ENCODE measurements around the gene OR2Y1.
"Not testable (repeated sequence)": the region's sequence is repeated elsewhere in the genome, so short reads cannot be mapped to it uniquely, and the experiment has no call there.

OR2Y1 gene

GRCh38 chr5:180739958-180740357 is at the start of gene OR2Y1:
Gene OR2Y1 (minus strand): TSS chr5:180740058. CDS start chr5:180740058, 0 bp downstream.
- no peak for DNase-seq

- DNase-seq = not testable (repeated sequence)
Measured at GRCh38 chr5:180788651-180789410, 49.0 kb upstream of the OR2Y1 start.

DNA sequence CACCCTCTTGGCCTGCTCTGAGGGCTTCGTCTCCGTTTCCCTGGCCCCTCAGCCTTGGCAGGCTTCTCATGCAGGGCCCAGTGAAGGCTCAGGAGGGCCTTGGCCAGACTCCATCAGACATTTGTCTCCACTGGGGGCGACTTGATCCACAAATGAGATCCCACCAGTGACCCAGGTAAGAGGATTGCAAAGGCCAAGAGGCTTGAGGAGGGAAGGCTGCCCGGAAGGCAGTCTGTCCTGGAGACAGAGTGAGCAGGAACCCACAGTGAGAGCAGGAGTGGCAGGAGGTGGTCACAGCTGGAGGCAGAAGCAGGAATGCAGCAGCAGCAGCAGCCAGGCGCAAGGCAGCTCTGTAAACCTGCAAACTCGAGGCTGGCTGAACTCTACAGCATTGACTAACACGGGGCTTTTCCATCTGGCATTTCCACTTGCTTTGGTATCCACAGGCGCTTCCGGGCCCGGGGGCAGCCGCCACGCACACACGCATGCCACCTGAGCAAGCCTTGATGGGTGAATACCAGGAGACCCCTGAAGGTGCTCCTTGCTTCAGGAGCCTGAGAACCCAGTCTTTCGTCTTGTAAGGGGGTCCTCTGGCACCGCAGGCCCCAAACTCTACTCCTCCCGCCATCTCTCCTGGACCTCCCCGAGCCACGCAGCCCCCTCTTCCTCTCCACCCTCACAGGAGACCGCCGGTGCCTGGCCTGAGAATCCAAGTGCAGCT is 48.0 kb upstream of the OR2Y1 start:
- no peak for DNase-seq

DNA sequence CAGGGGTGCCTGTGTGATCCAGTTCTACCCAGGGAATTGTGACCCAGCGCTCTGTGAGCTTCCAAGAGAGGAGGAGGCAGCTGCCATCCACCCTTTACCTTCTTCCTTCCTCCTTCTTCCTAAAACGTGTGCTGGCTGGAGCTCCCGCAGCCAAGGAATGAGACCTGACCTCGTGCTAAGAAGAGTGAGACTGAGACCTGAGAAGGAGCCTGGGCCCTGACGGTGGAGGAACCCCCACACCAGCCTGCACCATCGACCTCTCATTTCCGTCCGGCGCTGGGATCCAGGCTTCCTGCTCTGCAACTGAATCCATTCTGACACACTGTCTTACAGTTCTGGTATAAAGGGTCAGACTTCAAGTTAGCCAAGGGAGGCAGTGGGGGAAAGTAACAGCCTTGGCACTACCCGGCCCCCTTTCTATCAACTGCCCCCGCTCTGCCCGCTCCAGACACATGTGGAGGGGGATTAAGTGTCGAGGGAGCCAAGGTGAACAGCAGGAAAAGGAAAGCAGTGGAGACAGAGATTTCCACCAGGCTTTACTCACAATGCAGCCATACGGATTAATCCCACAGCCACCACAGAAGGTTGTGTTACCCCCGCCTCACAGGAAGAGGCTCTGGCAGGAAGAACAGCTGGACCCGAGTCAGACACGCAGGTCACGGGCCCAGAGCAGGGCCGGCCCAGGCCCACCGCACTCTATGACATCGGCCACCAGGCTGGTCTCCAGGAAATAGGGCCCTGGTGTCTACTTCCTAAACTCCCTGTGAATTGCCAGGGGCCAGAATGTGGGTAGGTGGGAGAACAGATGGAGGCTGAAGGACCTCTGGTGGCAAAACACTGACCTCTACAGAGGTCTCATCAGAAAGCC is 46.9 kb upstream of the OR2Y1 start:
- no peak for DNase-seq

DNA sequence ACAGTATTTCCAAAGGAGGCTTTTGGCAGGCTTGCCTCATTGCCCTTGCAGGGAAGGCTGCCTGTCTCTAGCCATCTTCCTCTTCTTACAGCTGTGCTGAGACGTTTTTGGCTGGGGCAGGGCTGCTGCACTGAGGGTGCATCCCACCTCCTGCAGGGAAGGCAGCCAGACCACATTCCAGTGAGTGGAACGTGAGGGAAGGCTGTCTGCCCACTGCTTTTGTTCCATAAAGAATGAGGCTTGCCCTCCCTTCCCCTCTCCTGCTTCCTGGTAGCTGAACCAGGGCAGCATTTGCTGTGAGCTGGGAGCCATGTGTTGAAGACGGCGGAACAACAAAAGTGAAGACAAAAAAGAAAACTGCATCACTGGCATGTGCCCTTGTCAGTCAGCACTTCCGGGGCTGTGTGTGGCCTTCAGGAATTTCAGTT is 46.0 kb upstream of the OR2Y1 start:
- DNase-seq = no peak

DNA sequence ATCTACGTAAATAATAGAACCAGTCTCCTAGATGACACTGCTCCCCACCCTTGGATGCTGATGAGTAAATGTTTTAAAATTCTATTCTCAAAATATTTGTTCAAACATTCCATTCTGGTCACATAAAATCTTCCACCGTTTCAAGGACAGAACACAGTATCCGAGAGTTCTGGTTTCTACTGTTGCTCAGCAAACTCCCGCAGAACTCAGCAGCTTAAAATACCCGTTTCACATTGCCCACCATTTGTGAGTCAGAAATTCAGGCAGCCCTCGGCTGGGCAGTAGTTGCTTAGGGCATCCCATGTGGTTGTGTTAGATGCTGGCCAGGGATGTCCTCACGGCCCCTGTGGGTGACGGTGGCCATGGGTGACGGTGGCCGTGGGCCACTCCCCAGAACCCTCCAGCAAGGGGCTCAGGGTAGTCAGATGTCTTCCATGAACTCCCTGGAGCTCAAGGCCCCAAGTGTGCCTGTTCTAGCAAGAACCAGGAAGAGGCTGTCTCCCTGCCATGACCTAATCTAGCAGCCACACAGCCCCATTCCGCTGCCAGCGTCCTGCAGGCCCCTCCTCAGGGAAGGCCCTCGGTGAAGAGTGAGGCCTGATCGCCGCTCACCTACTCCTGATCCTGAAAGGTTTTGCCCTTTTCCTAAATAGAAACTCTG is 45.4 kb upstream of the OR2Y1 start:
- no peak for DNase-seq

DNA sequence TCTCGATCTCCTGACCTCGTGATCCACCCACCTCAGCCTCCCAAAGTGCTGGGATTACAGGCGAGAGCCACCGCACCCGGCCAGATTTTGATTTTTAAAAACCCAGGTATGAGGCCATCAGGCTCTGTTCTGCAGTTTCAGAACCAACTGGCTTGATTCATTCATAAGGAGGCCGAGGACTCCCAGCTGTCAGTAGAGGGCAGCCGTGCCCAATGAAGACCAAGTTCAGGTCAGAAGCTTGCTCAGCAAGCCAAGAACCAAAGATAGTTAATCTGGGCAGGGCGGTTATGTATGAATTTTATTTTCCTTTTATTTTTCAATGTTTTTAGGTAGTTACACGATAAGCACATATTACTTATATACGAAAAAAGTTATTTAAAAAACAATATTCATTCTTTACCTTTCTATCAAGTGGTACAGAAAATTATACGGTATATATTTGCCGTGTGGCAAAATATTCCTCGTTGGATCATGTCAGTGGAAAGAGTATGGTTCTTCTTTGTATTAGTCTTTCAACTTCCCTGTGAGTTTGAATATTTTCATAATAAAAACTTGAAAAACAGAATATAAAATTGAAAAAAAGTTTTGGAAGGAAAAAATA is 44.7 kb upstream of the OR2Y1 start:
- DNase-seq = no peak

DNA sequence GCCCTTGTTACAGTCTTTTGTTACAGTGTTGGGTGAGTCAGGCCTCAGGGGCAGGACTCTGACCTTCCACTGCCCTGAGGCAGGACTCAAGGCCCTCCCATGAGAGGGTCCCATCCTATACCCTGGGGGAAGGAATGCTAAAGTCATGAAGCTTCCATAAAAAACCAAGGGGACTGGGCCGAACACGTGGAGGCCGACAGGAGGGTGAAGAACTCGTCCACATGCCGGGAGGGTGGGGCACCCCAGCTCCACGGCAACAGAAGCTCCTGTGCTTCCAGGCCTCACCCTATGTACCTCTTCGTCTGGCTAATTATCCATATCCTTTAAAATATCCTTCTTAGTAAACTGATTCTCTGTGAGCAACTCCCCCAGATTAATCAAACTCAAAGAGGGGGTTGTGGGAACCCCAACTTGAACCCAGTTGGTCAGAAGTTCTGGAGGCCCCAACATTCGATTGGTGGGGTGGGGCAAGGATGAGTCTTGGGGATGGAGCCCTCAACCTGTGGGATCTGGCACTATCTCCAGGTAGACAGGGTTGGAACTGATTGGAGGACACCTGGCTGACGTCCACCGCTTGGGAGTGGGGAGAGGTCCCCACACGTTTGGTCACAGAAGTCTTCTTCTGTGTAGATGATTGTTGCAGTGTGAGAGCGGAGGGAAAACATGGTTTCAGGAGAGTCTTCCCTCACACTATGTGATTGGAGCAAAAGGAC is 43.6 kb upstream of the OR2Y1 start:
- no peak for DNase-seq

- no peak for DNase-seq
Measured at GRCh38 chr5:180782748-180783147, 42.9 kb upstream of the OR2Y1 start.

DNA sequence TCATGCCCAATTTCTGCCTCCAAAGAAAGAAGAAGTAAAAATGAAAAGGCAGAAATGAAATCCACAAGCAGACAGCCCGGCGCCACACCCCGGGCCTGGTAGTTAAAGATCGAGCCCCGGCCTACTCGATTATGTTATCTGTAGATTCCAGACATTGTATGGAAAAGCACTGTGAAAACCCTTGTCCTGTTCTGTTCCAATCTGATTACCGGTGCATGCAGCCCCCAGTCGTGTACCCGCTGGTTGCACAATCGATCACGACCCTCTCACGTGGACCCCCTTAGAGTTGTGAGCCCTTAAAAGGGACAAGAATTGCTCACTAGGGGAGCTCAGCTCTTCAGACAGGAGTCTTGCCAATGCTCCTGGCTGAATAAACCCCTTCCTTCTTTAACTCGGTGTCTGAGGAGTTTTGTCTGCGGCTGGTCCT is 42.1 kb upstream of the OR2Y1 start:
- not testable (repeated sequence) for DNase-seq

DNA sequence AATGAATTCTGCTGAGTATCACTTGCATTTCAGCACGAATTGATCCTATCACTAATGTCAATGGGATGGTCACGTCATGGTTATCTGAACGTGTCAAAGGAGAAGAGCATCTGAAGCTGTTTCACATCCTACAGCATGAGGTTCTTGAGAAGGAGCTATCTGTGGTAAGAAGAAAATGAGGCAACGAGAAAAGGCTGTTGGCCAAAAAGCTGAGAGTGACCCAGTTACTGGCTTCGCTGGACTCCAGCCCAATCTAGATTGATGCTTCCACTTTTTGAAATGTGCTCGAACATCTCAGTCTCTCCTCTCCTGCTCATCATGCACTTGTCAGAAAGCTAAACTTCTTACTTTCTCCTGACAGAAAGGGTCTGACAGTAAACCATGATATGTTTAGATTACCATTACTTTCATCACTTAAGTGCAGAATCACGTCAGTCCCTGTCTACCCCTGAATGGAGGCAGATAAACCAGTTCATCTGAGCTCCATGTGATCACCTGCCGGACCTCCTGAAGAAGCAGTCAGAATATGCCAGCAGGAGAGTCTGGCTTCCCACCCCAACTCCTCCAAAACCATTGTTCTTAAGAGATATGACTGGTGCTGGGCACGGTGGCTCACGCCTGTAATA is 40.2 kb upstream of the OR2Y1 start:
- no peak for DNase-seq

GRCh38 chr5:180777475-180777874 is 37.6 kb upstream of the OR2Y1 start:
- DNase-seq = no peak

GRCh38 chr5:180776376-180776775 is 36.5 kb upstream of the OR2Y1 start:
- DNase-seq = no peak

DNA sequence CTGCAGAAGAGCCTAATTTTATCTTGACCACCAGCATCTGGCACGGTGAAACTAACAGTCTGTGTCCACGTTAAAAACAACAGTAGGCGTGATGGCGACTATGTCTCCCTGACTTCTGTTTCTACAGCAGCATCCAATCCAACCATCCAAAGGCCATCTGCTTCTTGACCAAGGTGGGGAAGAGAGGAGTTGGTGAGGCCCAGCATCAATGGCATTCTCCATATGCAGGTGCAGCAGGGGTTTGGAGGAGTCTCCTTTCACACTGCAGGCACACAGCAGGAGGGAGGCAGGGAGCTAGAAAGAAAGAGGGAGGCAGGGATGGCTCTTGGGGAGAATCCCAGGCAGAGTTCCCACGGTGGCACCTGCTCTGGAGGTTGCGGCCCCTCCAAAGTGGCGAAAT is 35.8 kb upstream of the OR2Y1 start:
- DNase-seq = no peak

DNA sequence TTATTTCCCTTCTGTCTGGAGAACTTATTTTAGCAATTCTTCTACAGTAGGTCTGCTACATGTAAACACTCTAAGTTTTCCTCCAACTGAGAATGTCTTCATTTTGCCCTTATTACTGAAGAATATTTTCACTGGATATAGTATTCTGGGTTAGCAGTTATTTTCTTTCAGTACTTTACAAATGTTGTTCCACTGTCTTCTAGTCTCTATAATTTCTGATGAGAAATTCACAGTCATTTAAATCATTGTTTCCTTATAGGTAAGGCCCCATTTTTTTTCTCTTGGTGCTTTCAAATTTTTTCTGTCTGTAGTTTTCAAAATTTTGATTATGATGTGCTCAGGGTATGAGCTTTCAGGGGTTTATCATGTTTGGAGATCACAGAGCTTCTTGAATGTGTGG is 32.0 kb upstream of the OR2Y1 start:
- DNase-seq = no peak

GRCh38 chr5:180769821-180770220 is 30.0 kb upstream of the OR2Y1 start:
- no peak for DNase-seq

- no peak for DNase-seq
Measured at GRCh38 chr5:180755601-180756000, 15.7 kb upstream of the OR2Y1 start.

- no peak for DNase-seq
Measured at GRCh38 chr5:180744253-180744652, 4.4 kb upstream of the OR2Y1 start.

DNA sequence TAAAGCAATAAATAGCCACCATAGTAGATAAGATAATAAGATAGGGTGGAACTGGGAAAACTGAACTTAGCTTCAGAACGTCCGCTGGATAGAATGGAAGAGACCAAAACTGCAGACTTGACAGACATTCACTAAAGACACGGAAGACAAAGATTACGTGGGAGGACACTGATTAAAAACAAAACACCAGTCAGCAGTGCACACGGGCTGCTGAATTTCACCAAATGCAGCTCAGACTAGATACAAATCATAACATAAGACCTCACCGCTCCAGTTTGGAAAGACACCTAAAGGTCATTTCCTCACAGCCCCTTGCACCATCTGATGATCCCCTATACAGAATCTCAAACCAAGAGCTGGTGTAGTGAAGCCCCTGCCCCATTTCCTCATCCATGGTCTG is 2.9 kb upstream of the OR2Y1 start:
- no peak for DNase-seq

DNA sequence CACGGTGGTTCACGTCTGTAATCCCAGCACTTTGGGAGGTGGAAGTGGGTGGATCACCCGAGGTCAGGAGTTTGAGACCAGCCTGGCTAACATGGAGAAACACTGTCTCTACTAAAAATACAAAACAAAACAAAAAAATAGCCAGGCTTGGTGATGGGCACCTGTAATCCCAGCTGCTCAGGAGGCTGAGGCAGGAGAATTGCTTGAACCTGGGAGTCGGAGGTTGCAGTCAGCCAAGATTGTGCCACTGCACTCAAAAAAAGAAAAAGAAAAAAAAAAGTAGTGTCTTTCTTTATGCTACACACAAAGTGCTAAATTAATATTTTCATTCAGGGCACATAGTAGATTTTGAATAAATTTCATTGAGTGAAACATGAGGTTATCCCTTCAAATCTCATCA is 1.1 kb upstream of the OR2Y1 start:
- not testable (repeated sequence) for DNase-seq

DNA sequence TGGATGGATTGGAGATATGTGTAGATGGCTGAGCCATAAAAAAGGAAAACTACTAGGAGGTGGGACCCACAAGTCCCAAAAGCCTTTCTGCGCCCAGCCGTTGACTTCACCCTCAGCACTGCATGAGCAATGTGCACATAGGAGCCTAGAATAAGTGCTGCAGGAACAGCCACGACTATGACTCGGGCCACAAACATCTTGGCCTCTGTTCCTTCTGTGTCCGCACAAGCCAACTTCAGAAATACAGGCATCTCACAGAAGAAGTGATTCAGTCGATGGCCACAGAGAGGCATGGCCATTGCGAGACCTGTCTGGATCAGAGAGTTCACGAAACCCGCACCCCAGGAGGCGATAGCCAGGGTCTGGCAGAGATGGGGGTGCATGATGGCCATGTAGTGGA is 587 bp downstream of the OR2Y1 start:
- no peak for DNase-seq
